Stimulated activated CD8-positive, alpha-beta memory T cell treated with anti-CD3 and anti-CD28 coated beads, Interleukin-12 subunit alpha, Interleukin-12 subunit beta, amount 100 ng/mL, for 1 hour (primary cell): ENCODE data around the gene BTBD17.

Experiments
- DNase-seq: peaks from one replicate; pipeline ENCODE4 v3.0.0-alpha.2; 2020; ENCODE audit warnings: low read depth

BTBD17 gene

DNA sequence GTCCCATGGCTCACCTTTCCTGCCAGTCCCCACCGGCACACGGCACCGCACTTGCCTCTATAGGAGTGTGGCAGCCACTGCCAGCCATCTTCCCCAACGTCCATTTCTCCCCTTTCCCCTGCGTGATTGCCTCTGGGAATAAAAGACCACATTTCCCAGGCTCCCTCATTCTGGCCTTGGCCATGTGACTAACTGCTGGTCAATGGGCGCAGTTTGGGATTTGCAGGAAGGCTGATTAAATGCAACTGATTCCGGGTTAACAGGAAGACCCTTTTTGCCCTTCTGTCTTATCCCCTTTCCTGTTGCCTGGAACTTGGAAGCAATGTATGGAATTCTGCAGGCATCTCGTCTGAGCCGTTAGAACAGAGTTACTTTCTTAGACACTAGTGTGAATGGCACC, 3.0 kb downstream of the BTBD17 start:
- no peak for DNase-seq

DNA sequence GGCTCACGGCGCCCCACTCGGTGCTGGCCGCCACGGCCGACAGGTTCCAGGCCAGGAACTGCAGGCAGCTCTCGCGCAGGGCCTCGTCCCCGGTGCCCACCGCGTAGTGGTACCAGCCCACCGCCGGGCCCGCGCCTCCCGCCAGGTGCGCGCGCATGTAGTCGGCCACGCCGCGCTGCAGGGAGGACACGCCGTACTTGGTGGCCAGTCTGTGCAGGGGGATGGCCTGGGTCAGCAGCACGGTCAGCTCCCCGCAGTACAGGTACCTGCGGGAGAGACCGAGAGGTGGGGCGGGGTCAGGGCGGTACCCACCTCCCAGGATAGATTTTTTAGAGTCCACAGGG, 4.2 kb downstream of the BTBD17 start:
- DNase-seq, result no peak

DNA sequence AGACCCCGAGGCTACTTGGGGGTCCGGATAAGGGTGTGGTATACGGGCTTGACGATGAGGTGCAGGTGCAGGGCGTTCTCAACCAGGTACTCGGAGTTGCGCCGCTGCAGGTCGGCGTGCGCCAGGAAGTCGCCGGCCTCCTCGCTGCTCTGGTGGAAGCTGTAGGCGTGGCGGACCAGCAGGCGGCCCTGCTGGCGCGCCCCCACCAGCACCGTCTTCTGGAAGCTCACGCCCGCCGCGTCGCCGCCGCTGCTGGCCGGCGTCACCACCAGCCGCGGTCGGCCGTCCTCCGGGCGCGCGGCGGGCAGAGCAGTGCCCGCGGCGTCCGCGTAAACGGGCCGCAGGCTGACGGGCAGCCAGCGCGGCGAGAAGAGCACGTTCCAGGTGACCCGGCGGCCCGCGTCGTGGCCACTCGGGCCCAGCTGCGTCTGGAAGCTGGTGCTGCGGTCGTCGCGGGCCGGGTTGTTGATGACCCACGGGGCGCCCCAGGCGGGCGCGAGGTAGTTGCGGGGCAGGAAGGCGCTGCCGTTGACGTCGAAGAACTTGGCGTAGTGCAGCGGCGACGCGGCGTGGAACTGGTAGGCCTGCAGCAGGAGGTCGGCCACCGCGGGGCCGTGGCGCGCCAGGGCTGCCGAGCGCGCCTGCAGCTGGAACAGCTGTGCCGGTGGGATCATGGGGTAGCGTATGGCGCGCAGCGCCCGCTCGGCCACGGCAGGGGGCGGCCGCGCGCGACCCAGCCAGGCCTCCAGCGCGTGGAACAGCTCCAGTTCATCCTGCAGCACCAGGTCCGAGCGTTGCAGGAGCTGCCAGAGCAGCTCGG, 4.8 kb downstream of the BTBD17 start:
- no peak for DNase-seq

DNA sequence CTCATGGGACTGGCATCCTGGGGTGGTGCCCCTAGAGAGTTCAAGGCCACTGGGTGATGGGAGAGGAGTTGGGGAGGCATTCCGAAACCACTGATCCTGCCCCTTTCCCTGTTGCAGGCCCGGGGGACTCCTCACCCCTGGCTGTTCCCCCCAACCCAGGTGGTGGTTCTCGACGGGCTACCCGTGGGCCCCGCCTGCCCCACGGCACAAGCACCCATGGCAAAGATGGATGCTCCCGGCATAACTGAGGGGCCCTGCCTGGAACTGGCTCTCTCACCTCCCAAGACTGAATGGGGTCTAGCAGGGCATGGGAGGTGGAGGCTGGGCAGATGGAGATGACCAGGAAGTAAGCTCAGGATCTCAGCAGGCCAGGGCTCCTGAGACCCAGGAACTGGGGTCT, 6.6 kb downstream of the BTBD17 start:
- no peak for DNase-seq

DNA sequence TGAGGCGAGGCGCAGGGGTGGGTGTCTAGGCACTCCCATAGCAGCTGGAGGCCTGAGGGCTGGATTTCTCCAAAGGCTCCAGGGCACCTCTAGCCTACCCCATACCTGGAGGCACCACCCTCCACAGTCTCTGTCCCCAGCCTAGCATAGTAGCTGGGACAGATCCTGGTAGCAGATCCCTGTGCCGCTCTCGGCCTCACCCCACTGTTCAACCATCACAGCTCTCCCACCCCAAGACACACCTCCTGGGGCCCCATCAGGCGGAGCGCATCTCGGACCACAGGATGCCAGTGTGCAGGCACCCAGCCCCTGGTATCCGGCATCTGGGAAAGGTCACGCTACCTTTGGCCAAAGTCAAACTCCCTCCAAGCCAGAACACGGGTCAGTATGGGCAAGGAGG, 7.1 kb downstream of the BTBD17 start:
- no peak for DNase-seq

DNA sequence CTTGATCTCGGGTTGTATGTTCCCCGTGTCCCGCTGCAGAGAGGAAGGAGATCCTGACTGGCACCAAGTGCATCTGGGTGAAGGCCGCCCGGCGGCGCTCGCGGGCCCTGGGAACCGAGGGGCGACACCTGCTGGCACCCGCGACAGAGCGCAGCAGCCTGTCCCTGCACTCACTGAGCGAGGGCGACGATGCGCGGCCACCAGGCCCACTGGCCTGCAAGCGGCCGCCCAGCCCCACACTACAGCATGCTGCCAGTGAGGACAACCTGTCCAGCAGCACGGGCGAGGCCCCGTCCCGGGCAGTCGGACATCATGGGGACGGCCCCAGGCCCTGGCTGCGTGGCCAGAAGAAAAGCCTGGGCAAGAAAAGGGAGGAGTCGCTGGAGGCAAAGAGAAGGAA, 7.5 kb downstream of the BTBD17 start:
- DNase-seq, result peak; percentile 12

DNA sequence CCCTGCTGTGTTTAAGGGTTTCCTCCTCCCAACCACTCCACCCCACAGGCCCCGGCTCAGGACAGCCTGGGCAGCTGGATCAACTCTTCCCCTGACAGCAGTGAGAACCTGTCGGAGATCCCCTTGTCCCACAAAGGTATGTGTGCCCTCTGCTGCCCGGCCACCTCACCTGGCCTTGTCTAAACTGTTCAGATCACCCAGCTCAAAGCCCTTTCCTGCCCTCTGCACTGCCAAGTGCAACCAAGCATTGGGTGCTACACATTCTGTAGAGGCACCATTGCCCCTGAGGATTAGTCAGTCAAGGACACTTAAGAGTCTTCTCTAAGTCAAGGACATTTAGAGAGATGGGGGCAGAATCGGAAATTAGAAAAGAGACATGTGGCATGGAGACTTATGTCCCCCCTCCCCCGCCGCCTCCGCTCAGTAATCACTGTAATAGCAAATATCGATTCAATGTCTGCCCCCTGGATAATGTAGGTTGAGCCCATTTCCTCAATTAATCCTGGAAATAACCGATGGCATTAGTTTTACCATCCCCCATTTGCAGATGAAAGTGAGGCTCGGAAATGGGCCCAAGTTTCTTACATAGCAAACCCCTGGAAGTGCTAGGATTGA, 8.1 kb downstream of the BTBD17 start:
- DNase-seq, result no peak

DNA sequence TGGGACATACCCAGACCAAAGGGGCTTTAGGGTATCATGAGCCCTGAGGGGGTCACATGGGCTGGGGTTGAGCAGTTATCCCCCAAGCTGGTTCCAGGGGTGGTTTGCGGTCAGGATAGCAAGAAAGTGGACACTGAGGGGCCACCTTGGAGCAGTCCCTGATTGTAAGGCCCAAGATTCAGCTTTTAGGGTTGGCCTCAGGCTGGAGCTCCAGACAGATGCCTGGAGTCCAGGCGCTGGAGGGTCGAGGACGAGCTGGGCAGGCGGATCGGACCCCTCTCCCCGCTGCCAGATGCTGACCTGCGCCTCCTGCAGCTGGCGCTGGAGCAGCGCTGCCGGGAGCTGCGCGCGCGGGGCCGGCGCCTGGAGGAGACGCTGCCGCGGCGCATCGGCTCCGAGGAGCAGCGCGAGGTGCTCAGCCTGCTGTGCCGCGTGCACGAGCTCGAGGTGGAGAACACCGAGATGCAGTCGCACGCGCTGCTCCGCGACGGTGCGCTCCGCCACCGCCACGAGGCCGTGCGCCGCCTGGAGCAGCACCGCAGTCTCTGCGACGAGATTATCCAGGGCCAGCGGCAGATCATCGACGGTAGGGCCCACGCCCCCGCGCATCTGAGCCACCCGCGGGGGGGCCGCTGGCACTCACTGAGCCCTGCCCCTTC, 10.0 kb downstream of the BTBD17 start:
- no peak for DNase-seq

DNA sequence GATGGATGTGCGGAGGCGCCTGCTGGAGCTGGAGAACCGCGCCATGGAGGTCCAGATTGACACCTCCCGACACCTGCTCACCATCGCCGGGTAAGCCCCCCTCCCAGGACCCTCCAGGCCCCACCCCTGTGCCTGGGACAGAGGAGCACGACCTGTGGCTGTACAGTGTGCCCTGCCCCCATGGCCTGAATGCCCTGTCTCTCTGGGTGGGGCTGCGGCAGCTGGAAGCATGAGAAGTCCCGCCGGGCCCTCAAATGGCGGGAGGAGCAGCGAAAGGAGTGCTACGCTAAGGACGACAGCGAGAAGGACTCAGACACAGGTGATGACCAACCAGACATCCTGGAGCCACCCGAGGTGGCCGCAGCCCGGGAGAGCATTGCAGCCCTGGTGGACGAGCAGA, 11.2 kb downstream of the BTBD17 start:
- no peak for DNase-seq

DNA sequence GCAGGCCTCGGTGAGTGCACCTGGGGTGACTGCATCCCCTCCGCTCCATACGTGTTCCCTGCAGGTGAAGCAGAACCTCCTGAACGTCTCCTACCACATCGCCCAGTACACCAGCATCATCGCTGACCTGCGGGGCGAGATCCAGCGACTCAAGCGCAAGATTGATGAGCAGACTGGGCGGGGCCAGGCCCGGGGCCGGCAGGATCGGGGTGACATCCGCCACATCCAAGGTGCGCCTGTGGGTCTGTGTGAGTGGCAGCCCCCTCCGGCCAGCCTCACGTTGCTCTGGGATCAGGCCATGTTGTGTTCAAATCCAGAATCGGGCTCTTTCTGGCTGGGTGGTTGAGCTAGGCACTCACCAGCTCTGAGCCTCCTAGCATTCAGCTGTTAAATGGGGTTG, 12.5 kb downstream of the BTBD17 start:
- no peak for DNase-seq

DNA sequence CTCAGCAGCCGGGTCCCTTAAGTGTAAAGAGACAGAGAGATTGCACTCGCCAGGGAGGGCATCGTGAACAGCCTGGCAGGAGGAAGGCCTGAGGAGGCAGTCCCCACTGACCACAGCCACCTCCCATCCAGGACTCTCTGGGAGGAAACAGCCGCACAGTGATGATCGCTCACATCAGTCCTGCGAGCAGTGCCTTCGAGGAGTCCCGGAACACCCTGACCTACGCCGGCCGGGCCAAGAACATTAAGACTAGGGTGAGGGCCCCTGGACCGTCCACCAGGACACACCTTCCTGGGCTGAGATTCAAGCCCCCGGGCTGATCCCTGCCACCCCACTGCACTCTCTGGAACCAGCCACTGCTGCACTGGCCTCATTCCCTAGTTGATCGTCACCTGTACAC, 14.0 kb downstream of the BTBD17 start:
- no peak for DNase-seq

DNA sequence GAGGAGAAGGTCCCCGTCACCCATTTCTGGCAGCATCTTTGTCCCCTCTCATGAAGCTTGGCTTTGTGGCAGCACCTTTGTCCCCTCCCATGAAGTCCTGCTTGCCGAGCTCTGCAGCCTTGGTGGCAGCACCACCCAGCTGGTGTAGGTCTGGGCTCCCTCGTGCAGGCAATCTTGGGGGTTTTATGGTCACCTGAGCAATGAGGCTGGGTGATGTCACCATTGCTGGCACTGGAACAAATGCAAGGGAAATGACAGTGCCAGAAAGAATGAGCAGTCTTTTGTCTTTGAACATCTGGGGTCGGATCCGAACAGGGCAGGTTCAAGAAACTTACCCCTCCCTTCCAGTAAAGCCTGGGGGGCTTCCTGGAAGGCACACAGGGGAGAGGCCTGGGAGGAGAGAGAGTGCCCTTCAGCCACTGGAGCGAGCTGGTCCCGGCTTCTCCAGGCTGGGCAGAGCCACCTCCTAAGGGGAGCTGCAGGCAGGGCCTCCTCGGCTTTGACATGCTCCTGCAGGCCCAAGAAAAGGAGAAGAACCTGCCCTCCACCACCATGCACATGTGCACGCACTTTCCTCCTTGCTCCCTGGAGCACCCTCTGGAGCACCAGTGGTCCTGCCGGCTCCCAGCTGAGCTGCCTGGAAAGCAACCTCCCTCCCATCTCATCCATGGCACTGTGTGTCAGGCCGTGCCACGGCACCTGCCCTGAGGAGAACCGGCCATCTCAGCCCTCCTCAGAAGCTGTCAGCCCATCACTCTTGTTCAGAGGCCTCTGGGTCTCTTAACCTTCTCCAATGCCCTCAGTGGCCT, 16.0 kb downstream of the BTBD17 start:
- no peak for DNase-seq

DNA sequence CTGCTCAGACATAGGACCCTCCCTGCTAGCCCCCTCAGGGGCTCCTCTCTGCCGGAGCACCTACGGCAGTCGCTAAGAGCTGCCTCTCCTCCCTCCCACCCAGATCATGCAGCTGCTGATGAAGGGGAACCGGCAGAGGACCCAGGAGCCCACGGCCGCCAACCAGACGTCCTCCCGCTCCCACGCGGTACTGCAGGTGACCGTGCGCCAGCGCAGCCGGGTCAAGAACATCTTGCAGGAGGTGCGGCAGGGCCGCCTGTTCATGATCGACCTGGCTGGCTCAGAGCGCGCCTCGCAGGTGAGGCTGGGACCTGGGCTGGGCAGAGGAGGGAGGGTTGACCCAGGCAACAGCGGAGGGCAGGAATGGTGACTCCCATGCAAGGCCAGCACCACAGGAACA, 17.0 kb downstream of the BTBD17 start:
- DNase-seq, result no peak

DNA sequence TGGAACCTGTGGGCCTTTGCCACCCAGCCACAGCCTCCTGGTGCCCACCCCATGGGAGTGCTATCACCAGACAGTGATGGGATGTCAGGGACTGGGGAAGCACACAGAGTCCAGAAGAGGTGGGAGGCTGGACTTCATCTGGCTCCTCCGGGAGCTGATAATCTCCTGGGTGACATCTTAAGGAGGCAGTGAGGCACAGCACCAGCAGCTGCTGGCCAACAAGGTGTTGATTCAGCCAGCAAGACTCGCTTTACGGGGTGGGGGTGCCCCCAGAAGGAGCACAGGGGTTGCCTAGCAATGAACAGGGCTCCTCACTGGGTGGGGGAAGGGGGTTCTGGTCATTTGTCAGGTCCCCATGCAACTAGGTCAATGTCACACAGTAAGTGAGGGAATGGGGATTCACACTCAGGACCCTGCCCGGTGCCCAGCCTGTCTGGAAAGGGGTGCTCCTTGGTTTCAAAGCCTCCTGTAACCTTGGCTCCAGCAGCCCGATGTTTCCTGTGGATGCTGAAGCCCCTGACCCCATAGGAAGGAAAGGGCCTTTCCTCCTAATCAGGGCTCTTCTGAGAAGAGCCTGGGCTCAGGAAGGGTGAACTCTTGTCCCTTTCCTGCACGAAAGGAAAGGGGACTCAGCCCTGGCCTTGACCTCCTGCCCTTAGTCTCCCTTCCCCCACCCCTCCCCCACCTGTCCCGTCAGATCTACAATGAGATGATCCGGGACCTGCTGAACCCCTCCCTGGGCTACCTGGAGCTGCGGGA, 18.0 kb downstream of the BTBD17 start:
- DNase-seq, result no peak

DNA sequence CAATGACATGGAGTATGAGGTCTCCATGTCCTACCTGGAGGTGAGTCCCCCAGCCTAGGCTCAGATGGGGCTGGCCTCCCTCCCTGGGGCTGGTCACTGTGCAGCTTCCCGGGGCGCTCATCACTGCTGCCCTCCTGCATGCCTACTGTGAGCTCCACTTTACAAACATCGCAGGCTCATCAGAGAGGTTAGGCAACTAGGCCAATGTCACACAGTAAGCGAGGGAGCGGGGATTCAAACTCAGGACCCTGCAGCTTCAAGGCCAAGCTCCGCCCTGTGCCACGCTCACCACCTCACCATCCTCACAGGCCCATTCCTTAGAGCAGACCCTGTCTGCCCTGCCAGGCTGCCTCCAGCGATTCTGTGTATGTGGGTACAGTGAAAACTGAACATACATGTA, 18.5 kb downstream of the BTBD17 start:
- no peak for DNase-seq

DNA sequence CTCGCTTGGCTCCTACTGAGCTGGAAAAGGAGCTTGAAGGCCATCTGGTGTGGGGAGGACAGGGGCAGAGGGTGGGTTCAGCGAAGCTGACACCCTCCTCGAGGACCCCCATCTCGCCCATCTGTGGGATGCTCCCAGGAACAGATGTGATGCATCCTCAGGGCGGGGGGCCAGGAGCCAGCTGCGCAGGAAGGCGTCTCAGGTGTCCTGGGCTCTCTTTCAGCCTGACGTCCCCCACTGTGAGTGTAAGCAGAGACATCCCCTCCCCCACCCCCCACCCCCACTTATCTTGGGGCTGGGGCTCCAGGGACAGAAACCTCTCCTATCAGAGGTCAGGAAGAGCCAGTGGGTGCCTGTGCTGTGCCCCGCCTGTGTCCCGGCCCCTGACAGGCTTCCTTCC, 19.4 kb downstream of the BTBD17 start:
- DNase-seq, result no peak

DNA sequence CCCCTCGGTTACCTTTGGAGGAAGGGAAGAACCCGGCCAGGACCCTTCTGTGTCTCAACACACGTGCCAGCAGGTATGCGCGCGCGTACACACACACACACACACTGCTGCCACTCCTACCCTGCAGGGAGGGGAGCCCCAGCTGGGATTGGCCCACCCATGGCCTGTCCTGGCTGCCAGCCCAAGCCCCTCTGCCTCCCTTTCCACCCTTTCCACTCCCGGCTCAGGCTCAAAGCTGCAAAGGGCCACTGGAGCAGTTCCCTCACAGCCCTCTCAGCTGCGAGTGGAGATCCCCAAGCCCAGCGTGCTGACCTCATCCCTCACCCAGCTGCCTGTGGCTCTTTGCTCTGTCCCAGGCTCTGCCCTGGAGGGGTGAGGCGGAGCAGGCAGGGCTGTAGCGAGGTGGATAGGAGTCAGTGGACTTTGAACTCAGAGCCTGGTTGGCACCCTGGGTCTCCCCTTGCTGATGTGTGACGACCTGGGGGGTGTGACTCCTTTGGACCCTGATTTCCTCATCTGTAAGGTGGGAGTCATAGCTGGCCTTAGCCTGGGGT, 21.1 kb downstream of the BTBD17 start:
- no peak for DNase-seq

DNA sequence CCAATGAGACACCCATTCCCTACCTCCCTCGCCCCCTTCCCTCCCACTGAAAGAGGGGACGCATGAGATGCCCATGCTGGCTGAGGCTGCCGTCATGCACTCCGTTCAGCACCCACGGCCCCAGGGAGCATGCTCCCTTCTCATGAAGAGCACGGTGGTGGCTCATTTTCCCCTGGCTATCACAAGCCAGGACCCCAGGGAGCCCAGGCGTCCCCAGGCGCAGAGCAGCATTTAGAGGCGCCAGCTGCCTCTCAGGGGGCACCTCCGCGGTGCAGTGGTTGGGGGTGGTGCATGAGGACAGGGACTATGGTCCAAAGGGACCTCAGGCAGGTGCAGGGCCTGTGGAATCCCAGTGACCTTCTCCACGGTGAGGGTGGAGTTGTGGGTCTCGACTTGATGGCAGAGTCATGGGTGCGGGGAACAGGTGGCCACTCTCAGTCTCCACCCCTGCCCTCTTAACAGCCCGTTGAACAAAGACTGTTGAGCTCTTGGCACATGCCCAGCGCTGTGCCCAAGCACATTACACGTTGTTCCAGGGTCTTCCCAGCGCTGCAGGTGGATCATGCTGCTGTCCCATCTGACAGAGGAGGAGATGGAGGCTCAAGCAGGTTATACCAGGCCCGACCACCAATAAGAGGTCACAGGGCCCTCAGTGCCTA, 22.0 kb downstream of the BTBD17 start:
- DNase-seq, result no peak

DNA sequence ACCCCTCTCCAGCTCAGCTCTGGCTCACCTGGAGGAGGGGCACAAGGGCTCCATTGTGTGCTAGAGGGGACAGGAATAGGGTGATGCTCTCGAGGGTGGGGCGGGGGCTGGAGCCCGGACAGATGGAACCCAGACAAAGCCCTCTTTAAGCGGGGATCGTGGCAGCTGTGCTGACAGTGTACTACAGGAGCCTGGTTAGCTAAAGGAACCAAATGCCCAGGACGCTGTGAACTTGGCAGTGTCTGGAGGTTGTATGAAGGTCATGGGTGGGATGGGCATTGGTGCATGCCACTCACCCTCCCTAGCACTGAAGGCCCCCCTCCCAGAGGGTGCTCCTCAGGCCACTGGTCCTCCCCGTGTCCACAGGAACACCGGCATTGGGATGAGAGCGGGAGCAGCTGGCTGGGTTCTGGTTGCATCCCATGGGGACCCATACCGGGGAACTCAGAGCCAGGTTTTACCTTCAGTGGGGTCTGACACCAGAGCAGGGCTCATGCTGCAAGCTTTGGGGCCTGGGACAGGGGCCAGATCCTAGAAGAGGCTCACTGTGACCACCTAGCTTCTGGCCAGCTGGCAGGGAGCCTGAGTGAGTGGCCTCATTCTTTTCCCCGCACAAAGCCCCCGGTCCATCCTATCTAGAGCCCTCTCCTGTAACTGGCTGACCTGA, 23.7 kb downstream of the BTBD17 start:
- DNase-seq, result no peak

DNA sequence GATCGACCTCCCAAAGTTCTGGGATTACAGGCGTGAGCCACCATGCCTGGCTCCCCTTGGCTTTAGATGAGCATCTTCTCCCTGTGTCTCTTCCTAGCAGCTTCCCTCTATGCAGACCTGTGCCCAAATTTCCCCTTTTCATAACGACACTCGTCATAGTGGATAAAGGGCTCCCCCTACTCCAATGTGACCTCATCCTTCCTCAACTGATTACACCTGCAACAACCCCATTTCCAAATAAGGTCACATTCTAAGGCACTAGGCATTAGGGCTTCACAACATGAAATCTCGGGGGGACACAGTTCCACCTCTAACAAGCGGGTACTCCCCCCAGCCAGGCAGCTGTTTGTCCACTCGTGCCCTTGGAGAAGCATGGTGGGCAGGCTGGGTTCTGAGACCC, 25.4 kb downstream of the BTBD17 start:
- DNase-seq, result no peak
